ENCODE results near the gene BAHD1.

DNA sequence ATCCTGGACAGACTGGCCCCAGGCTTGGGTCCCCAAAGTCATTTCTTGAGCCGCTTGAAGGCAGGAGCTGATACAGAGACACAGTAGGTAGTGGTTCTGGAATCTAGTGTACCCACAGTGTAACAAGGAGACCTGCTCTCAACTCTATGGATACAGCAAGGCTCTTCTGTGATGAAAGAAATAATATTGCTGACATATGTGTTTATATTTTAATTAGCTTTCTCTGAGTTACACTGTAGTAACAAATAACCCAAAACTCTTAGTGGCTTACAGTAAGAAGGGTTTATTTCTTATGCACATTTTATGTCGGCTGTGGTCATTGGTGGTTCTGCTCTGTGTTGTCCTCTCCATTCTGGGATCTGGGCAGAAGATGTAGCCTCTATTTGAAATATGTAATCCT lies 75.6 kb downstream of the BAHD1 start:
- TF ChIP-seq, protein P1, sequence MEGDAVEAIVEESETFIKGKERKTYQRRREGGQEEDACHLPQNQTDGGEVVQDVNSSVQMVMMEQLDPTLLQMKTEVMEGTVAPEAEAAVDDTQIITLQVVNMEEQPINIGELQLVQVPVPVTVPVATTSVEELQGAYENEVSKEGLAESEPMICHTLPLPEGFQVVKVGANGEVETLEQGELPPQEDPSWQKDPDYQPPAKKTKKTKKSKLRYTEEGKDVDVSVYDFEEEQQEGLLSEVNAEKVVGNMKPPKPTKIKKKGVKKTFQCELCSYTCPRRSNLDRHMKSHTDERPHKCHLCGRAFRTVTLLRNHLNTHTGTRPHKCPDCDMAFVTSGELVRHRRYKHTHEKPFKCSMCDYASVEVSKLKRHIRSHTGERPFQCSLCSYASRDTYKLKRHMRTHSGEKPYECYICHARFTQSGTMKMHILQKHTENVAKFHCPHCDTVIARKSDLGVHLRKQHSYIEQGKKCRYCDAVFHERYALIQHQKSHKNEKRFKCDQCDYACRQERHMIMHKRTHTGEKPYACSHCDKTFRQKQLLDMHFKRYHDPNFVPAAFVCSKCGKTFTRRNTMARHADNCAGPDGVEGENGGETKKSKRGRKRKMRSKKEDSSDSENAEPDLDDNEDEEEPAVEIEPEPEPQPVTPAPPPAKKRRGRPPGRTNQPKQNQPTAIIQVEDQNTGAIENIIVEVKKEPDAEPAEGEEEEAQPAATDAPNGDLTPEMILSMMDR (IDR thresholded peaks at IDR 0.05): no peak
- TF ChIP-seq EP300 (IDR thresholded peaks at IDR 0.05): no peak

Measured in ovary (tissue), 3 donors.